GM19193 (cell line): ENCODE measurements around the gene AMACR.

Source experiments
- POLR2A ChIP-seq: IDR thresholded peaks from 4 replicates; pipeline ENCODE4 v1.6.1; 2011; ENCODE audit not compliant: insufficient read depth, insufficient read length; ENCODE audit errors: extremely low read depth

AMACR gene

GRCh38 chr5:34021334-34021733, 13.5 kb upstream of the AMACR start:
- TF ChIP-seq POLR2A = no peak

DNA sequence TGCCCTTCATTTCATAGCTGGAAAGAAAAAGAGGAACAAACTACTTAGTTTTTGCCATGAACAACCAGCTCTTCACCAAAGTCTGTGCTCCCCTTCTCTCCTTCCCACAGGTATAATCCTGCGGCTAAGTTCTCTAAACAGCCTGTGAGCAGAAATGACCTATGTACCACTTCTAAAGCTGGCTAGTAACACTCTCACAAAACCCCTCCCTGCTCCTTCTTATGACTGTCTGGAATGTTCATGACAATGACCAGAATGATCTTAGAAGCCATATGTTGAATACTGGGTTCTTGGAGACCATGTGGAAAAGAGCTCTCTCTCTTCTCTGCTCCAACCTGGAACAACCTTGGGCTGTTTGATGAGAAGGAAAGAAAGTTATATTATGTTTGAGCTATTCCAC, 12.9 kb upstream of the AMACR start:
- no peak for TF ChIP-seq POLR2A

GRCh38 chr5:34017254-34017653, 9.4 kb upstream of the AMACR start:
- no peak for TF ChIP-seq POLR2A

DNA sequence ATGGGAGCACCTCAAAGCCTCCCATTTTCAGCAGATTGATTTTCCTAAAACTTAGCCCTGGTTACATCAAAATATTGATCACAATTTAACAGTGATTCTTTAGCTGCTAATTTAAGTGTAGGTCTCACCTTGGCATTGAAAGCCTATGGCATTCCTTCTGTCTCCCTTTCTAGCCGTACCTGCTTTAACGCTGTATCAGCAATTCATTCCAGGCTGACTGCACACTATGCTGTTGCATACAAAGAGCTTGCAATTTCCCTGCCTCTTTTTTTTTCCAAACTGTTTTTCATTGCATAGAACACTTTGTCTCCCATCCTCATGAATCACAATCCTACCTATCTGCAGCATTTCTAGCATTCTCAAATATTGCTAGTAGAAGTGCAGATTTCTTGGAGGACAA, 8.9 kb upstream of the AMACR start:
- TF ChIP-seq POLR2A = no peak

- no peak for TF ChIP-seq POLR2A
Measured at GRCh38 chr5:34016222-34016621, 8.4 kb upstream of the AMACR start.

DNA sequence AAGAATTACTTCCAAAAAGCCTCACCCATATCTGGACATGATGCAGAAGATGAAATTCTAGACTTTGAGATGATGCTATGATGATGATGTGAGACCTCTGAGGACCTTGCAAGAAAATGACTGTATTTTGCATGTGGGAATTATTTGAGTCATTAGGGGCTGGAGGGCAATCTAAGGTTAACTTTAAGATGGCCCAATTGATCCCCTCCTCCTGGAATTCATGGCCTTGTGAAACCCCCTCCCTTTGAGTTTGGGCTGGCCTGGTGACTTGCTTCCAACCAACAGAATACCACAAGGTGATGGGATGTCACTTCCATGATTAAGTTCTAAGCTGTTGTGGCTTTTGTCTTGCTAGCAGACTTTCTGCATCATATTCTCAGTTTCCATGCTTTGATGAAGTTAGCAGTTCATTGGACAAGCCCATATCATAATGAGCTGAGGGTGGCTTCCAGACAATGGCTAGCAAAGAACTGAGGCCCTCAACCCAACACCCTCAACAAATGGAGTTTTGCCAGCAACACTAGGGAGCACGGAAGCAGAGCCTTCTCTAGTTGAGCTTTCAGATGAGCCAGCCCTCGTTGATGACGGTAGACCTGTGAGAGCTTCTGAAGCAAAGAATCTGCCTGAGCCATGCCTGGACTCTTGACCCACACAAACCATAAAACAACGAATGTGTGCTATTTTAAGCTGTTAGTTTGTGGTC, 7.4 kb upstream of the AMACR start:
- no peak for TF ChIP-seq POLR2A

GRCh38 chr5:34014626-34015025, 6.8 kb upstream of the AMACR start:
- TF ChIP-seq POLR2A = no peak

GRCh38 chr5:34013547-34013946, 5.7 kb upstream of the AMACR start:
- TF ChIP-seq POLR2A = no peak

GRCh38 chr5:34012791-34013190, 4.9 kb upstream of the AMACR start:
- no peak for TF ChIP-seq POLR2A

GRCh38 chr5:34011536-34011935, 3.7 kb upstream of the AMACR start:
- no peak for TF ChIP-seq POLR2A

GRCh38 chr5:34009610-34010009, 1.8 kb upstream of the AMACR start:
- no peak for TF ChIP-seq POLR2A

DNA sequence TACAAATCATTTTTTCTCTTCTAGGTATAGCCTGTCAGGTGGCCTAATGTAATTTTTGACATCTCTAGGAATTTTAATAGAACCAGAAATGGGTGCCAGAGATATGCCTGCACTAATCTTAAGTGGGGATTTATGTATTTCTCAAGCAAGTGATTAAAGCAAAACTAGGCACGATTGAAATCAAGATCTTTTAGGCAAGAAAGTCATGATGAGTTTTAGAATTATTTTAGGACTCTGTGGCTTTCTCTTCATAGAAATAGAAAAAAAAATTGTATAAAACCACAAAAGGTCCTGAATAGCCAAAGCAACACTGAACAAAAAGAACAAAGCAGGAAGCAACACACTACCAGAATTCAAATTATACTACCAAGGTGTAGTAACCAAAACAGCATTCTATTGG, 952 bp upstream of the AMACR start:
- TF ChIP-seq POLR2A = no peak

- no peak for TF ChIP-seq POLR2A
Measured at GRCh38 chr5:34007201-34007620, 639 bp downstream of the AMACR start.

- TF ChIP-seq POLR2A = no peak
Measured at GRCh38 chr5:34005681-34006080, 2.2 kb downstream of the AMACR start.

DNA sequence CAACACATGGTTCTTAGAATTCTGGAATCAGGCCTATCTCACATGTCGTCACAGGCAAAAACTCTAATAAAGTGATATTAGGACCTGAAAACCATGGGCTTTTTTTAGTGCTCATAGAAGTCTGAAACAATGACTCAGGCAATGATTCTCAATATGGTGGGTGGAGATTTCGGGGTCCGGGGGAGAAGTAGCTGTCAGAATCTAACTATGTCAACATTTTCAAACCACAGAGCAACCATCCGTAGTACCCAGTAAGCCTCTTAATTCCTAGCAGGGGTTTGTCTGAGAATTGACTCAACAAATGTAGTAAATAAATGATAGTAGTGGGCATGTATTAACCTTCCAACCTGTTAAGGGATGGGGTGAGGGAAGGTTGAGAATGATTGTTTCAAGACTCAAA, 2.6 kb downstream of the AMACR start:
- TF ChIP-seq POLR2A = no peak

GRCh38 chr5:34003941-34004340, 3.9 kb downstream of the AMACR start:
- no peak for TF ChIP-seq POLR2A
